Muscle layer of duodenum (tissue), 2 donors: Measurements from ENCODE around the gene STRN.
"Not testable (repeated sequence)": the region's sequence is repeated elsewhere in the genome, so short reads cannot be mapped to it uniquely, and the experiment has no call there.

Experiments used
- H3K27ac ChIP-seq: one replicate; pipeline ENCODE4 v1.7.0; 2013; ENCODE audit warnings: mild to moderate bottlenecking, low read length
- H3K27me3 ChIP-seq: one replicate; pipeline ENCODE4 v1.7.0; 2013; ENCODE audit warnings: low read depth, mild to moderate bottlenecking, control low read depth, low read length
- H3K36me3 ChIP-seq, 2 donors: one replicate each; pipeline ENCODE4 v1.7.0; 2013; ENCODE audit warnings: low read length in 2 of 2, control low read depth in 1 of 2, mild to moderate bottlenecking in 1 of 2; ENCODE audit not compliant: insufficient read depth in 2 of 2, control insufficient read depth in 1 of 2
- H3K4me1 ChIP-seq, 2 donors: one replicate each; pipeline ENCODE4 v1.7.0; 2013; ENCODE audit warnings: low read length in 2 of 2, mild to moderate bottlenecking in 2 of 2, control low read depth in 1 of 2, moderate library complexity in 1 of 2; ENCODE audit not compliant: insufficient read depth in 2 of 2, control insufficient read depth in 1 of 2
- H3K4me3 ChIP-seq, 2 donors: one replicate each; pipeline ENCODE4 v1.7.0; 2013; ENCODE audit warnings: low read length in 2 of 2, low read depth in 1 of 2, mild to moderate bottlenecking in 1 of 2
- H3K9me3 ChIP-seq, 2 donors: one replicate each; pipeline ENCODE4 v1.7.0; 2013; ENCODE audit warnings: low read length in 2 of 2, control low read depth in 1 of 2, mild to moderate bottlenecking in 1 of 2; ENCODE audit not compliant: control insufficient read depth in 1 of 2
- donor health status: healthy.

Gene STRN

GRCh38 chr2:36831185-36831584 lies 135.2 kb downstream of the STRN start:
- no peaks in the 10 kb centered on the region for H3K36me3 ChIP-seq
- no peak overlapping the region for H3K4me3 ChIP-seq
- H3K27ac ChIP-seq, result no peak overlapping the region
- H3K9me3 ChIP-seq, result no peaks in the 10 kb centered on the region
- H3K4me1 ChIP-seq, result no peaks in the 10 kb centered on the region
- no peaks in the 10 kb centered on the region for H3K27me3 ChIP-seq

- H3K4me1 ChIP-seq, H3K27me3 ChIP-seq, H3K36me3 ChIP-seq, H3K27ac ChIP-seq, H3K4me3 ChIP-seq, H3K9me3 ChIP-seq: not testable (repeated sequence)
These were observed 141.7 kb downstream of the STRN start for GRCh38 chr2:36824683-36825082.

- H3K4me3 ChIP-seq, result no peak overlapping the region
- H3K27ac ChIP-seq, result no peak overlapping the region
- H3K9me3 ChIP-seq, result no peaks in the 10 kb centered on the region
- no peaks in the 10 kb centered on the region for H3K4me1 ChIP-seq
- H3K36me3 ChIP-seq, result no peaks in the 10 kb centered on the region
- no peaks in the 10 kb centered on the region for H3K27me3 ChIP-seq
These were observed 142.1 kb downstream of the STRN start for GRCh38 chr2:36824273-36824672.

GRCh38 chr2:36823862-36824261 lies 142.5 kb downstream of the STRN start:
- Histone ChIP-seq H3K27ac (no peak overlapping the region), H3K4me3 (no peak overlapping the region), H3K9me3 (no peaks in the 10 kb centered on the region), H3K4me1 (no peaks in the 10 kb centered on the region), H3K36me3 (no peaks in the 10 kb centered on the region), H3K27me3 (no peaks in the 10 kb centered on the region)

GRCh38 chr2:36820942-36821605 lies 145.3 kb downstream of the STRN start:
- Histone ChIP-seq H3K36me3 (no peaks in the 10 kb centered on the region), H3K27me3 (no peaks in the 10 kb centered on the region), H3K27ac (no peak overlapping the region), H3K4me3 (no peak overlapping the region), H3K4me1 (no peaks in the 10 kb centered on the region), H3K9me3 (no peaks in the 10 kb centered on the region)

- Histone ChIP-seq H3K4me1 (no peaks in the 10 kb centered on the region), H3K27me3 (no peaks in the 10 kb centered on the region), H3K27ac (no peak overlapping the region), H3K4me3 (no peak overlapping the region), H3K9me3 (no peaks in the 10 kb centered on the region), H3K36me3 (no peaks in the 10 kb centered on the region)
These were observed 147.1 kb downstream of the STRN start for GRCh38 chr2:36819095-36819711.

GRCh38 chr2:36818542-36818941 lies 147.8 kb downstream of the STRN start:
- no peaks in the 10 kb centered on the region for H3K9me3 ChIP-seq
- no peaks in the 10 kb centered on the region for H3K27me3 ChIP-seq
- no peaks in the 10 kb centered on the region for H3K4me1 ChIP-seq
- H3K4me3 ChIP-seq, result no peak overlapping the region
- no peak overlapping the region for H3K27ac ChIP-seq
- H3K36me3 ChIP-seq, result no peaks in the 10 kb centered on the region

- Histone ChIP-seq H3K9me3 (no peaks in the 10 kb centered on the region), H3K27me3 (no peaks in the 10 kb centered on the region), H3K27ac (no peak overlapping the region), H3K36me3 (no peaks in the 10 kb centered on the region), H3K4me3 (no peak overlapping the region), H3K4me1 (no peaks in the 10 kb centered on the region)
These were observed 154.1 kb downstream of the STRN start for GRCh38 chr2:36812196-36812595.

- Histone ChIP-seq H3K27me3 (no peaks in the 10 kb centered on the region), H3K9me3 (no peaks in the 10 kb centered on the region), H3K4me1 (no peaks in the 10 kb centered on the region)
These were observed 155.3 kb downstream of the STRN start for GRCh38 chr2:36811071-36811470.

GRCh38 chr2:36809069-36809445 lies 157.3 kb downstream of the STRN start:
- no peaks in the 10 kb centered on the region for H3K36me3 ChIP-seq
- no peak overlapping the region for H3K27ac ChIP-seq
- H3K4me3 ChIP-seq, result no peak overlapping the region
- H3K9me3 ChIP-seq, result no peaks in the 10 kb centered on the region
- H3K4me1 ChIP-seq, result no peaks in the 10 kb centered on the region
- H3K27me3 ChIP-seq, result no peaks in the 10 kb centered on the region

More at GRCh38 chr2:36811071-36811470, 155.3 kb downstream of the STRN start:
- no peaks in the 10 kb centered on the region for H3K36me3 ChIP-seq
- no peak overlapping the region for H3K27ac ChIP-seq
- no peak overlapping the region for H3K4me3 ChIP-seq

GRCh38 chr2:36808386-36809068 lies 157.8 kb downstream of the STRN start:
- H3K27me3 ChIP-seq, result no peaks in the 10 kb centered on the region
- H3K27ac ChIP-seq, result no peak overlapping the region
- no peaks in the 10 kb centered on the region for H3K36me3 ChIP-seq
- no peaks in the 10 kb centered on the region for H3K4me1 ChIP-seq
- no peak overlapping the region for H3K4me3 ChIP-seq
- H3K9me3 ChIP-seq, result no peaks in the 10 kb centered on the region
